GM04504 (cell line): ENCODE results near the gene UST.

Experiments used
- DNase-seq: peaks from one replicate; pipeline ENCODE4 v3.0.0-alpha.2; 2012; ENCODE audit warnings: low read depth

The UST gene

DNA sequence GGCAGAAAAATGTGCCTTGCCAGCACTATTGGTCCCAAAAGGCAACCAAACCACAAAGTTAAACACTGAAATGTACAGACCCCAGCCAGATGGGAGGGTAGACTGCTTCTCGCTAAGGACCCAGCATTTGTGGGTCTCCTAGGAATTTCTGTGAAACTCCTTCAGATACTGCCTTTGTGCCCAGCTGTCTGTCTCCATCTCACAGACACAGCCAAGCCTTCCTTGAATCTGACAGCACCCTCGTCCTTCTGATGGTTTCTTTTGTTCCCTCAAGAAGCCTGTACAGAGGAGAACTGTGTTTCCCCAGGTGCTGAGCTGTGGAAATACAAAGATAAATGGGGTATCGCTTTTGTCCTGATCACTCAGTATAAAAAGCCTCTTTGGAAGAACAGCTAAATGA is 316.6 kb downstream of the UST start:
- no peak for DNase-seq

- no peak for DNase-seq
Observed at GRCh38 chr6:149064001-149064659, 317.3 kb downstream of the UST start.

DNA sequence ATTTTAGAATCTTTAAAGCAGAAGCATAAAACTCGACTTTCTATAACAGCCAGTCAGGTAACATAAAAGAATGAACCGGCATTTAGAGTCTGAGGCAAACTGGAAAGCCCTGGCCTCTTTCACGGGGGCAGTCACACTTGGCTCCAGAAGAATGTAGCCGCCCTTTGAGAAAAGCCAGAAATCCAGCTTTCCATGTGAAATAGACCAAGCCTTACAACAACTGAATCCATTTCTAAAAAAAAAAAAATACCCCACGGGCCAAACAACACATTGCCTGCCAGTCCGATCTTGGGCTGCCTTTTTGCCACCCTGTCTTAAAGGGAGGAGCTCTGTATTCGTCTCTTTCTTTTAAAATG is 317.8 kb downstream of the UST start:
- no peak for DNase-seq

- no peak for DNase-seq
Observed at GRCh38 chr6:149065121-149065520, 318.3 kb downstream of the UST start.

GRCh38 chr6:149065658-149066556 is 319.1 kb downstream of the UST start:
- DNase-seq: no peak

- DNase-seq: no peak
Observed at GRCh38 chr6:149071997-149072396, 325.2 kb downstream of the UST start.

GRCh38 chr6:149074832-149075258 is 328.0 kb downstream of the UST start:
- no peak for DNase-seq

- no peak for DNase-seq
Observed at GRCh38 chr6:149075616-149076354, 329.0 kb downstream of the UST start.

- no peak for DNase-seq
Observed at GRCh38 chr6:149076355-149076734, 329.5 kb downstream of the UST start.

DNA sequence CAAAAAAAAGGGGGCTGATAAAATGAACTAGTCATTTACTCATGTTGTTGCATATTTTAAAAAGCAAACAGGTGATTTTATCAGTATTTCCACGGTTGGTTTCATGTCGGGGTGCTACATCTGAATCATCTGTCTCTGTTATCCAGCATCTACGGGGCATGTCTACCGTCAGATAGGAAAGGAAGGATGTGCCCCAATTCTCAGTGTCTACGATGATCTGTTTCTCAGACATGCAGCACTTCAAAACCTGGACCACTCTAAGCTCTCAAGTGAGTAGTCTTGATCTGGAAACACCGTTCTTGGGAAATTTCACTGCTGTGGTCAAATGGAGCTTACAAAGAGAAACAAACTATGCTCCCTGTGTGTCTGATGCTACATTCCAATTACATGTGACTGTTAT is 330.4 kb downstream of the UST start:
- DNase-seq: no peak

GRCh38 chr6:149078211-149078782 is 331.5 kb downstream of the UST start:
- no peak for DNase-seq

GRCh38 chr6:149079456-149079855 is 332.6 kb downstream of the UST start:
- DNase-seq: no peak

DNA sequence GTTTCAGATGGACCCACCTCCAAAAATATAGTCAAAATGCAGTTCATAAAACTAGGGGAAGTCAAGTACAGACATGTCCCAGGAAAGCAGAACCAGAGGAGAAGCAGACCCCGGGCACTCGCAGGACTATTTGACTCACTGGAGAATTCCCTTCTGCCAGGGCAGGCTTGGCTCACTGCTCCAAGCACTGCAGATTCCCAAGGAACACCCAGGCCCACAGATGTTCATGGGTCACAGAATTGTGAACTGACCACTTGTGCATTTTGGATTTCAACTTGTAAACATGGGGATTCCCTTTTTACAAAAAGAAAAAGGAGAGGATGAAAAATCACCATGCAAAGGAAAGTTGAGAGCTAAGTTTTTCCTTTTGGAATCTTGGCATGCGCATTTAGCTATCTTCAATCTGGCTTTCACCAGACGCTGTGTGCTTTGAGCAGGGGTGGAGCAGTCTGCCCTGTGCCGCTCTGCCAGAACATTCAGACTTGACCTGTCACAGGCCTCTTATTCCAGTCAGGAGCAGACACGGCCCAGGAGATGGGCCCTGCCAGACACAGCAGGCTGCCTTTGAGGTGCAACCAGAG is 333.2 kb downstream of the UST start:
- peak; percentile 47 for DNase-seq

DNA sequence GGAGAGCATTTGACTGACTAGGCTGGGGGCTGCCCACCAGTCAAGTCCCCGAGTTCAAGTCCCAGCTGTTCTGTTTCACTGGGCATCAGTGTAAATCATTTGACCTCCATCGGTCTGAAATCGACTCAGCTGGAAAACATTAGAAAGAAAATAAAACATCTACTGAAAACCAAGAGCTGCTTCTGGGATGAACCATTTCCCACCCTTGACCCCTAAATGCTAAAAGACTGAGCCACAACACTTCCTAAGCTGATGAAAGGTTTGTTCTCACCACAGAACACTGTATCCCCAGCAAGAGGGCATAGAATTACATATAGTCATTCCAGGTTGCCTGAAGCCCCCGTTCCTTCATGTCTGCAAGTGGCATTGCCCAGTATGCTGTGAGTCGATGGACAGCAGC is 333.7 kb downstream of the UST start:
- DNase-seq: peak; percentile 32

GRCh38 chr6:149081281-149081680 is 334.5 kb downstream of the UST start:
- no peak for DNase-seq

- DNase-seq: peak; percentile 40
Observed at GRCh38 chr6:149082320-149082719, 335.5 kb downstream of the UST start.

DNA sequence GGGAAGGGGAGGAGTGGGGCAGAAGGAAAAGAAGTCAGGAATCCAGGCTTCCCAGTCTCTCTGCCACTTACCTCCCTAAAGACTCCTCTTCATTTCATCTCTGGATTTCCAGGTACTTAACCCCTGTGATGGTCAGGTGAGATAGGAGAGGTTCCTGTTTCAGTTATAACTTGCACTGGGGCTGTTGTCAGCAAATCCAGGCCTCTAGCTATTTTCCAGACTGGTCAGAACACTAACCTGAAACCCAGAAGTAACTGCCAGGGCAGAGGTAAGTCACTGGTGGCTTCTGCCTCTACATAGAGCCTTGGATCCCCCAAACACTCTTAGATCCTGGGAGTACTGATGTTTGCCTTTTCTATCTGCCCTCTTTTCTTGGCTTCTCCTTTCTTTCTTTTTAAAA is 337.2 kb downstream of the UST start:
- DNase-seq: no peak

- no peak for DNase-seq
Observed at GRCh38 chr6:149084808-149085556, 338.2 kb downstream of the UST start.

DNA sequence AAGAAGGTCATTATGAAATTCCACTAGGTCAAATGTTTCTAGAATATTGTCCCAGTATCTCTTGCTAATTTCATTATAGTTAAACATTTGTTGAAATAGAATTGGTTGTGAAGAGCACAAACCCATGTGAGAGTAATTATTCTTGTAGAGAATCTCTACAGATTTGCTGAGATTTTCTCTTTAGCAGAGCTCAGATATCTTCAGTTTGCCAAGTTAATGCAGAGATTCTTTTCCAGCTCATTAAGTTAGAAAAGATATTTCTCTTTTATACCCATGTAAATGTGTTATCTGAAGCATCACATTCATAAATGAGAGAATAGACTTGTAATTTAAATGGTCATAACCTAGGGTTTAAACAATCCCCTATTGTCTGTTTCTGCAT is 338.7 kb downstream of the UST start:
- DNase-seq: no peak

GRCh38 chr6:149086363-149086762 is 339.5 kb downstream of the UST start:
- no peak for DNase-seq

DNA sequence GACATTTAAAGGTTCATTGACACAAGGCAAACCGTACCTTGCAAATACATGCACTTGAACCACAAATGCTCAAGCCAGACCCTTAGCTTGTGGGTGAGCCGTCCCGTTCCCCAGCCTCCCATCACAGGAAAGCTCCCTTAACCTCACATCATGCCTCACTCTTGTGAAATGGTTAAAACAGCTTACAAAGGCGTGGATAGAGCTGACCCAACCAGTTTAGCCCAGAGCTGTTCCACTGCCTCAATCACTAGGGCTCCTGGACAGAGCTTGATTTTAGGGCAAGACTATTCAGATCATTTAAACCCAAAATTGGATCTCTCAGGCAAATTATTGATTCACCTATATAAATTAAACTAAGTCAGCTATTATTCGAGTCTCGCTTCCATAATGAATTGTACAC is 341.1 kb downstream of the UST start:
- DNase-seq: no peak

DNA sequence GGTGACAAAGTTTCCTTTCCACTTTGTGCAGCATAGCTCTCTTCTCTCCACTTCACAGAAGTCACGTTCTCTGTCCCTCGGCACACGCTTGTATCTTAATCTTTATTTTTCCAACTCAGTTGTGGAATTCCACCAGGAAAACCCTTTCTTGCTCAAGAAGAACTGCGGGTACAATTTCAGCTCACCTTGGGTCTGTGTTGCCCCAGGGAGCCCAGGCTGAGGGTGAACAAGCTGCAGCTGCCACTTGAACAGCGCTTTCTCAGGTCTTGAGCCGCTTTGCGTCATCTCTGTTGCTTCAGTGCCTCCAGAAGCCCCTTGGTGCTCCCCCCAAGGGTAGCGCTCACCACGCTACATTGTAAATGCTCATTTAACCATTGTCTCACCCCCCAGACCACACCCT is 341.5 kb downstream of the UST start:
- DNase-seq: no peak
